ENCODE results near the gene CBFA2T3.

Gene CBFA2T3

GRCh38 chr16:88995746-88996535 lies 18.9 kb upstream of the CBFA2T3 start:
- ChIA-PET POLR2A (no interaction called here), CTCF (no interaction called here)
- Histone ChIP-seq H3K4me1 (ENCODE audit: control insufficient read depth, insufficient read depth, low read length) (no peaks in the 10 kb centered on the region), H3K9me3 (ENCODE audit: control insufficient read depth, insufficient read depth, low read depth, low read length) (no peaks in the 10 kb centered on the region), H3K27ac (ENCODE audit: extremely low read depth, low read depth, low read length) (no peak overlapping the region), H3K36me3 (ENCODE audit: control insufficient read depth in 2 of 2, insufficient read depth in 1 of 2, low read length in 2 of 2) (no peaks in the 10 kb centered on the region), H3K4me3 (ENCODE audit: low read depth, low read length) (no peak overlapping the region)
- no peak for TF ChIP-seq BCL11B (tag by site-specific recombination; IDR thresholded peaks at IDR 0.05; ENCODE audit: low read depth)
- no peak for TF ChIP-seq TRIM28 (IDR thresholded peaks at IDR 0.05; ENCODE audit: borderline replicate concordance, low read length)
- no peak for TF ChIP-seq ZNF529 (tag by site-specific recombination; IDR thresholded peaks at IDR 0.05; ENCODE audit: insufficient replicate concordance)
- no peak for TF ChIP-seq ZNF18 (tag by site-specific recombination; IDR thresholded peaks at IDR 0.05)
- TF ChIP-seq ZSCAN5A (tag by site-specific recombination; IDR thresholded peaks at IDR 0.05): no peak
- no peak for TF ChIP-seq SCRT1 (tag by site-specific recombination; IDR thresholded peaks at IDR 0.05; ENCODE audit: borderline replicate concordance)
- no peak for TF ChIP-seq ZNF555 (tag by site-specific recombination; conservative IDR thresholded peaks at IDR 0.05)
- no peak for TF ChIP-seq ZNF362 (tag by site-specific recombination; IDR thresholded peaks at IDR 0.05)
- no peak for TF ChIP-seq ZNF548 (tag by site-specific recombination; IDR thresholded peaks at IDR 0.05)
- TF ChIP-seq ZNF571 (tag by site-specific recombination; IDR thresholded peaks at IDR 0.05): no peak
- no peak for TF ChIP-seq ZNF830 (tag by site-specific recombination; IDR thresholded peaks at IDR 0.05; ENCODE audit: low read depth)
- no peak for TF ChIP-seq ZNF416 (tag by site-specific recombination; IDR thresholded peaks at IDR 0.05)
- TF ChIP-seq ZBTB8A (tag by site-specific recombination; IDR thresholded peaks at IDR 0.05): no peak

GRCh38 chr16:88995194-88995593 lies 18.2 kb upstream of the CBFA2T3 start:
- Histone ChIP-seq H3K27ac (ENCODE audit: extremely low read depth, low read depth, low read length) (no peak overlapping the region), H3K4me1 (ENCODE audit: control insufficient read depth, insufficient read depth, low read length) (no peaks in the 10 kb centered on the region), H3K36me3 (ENCODE audit: control insufficient read depth in 2 of 2, insufficient read depth in 1 of 2, low read length in 2 of 2) (no peaks in the 10 kb centered on the region), H3K9me3 (ENCODE audit: control insufficient read depth, insufficient read depth, low read depth, low read length) (no peaks in the 10 kb centered on the region), H3K4me3 (ENCODE audit: low read depth, low read length) (no peak overlapping the region)
- ChIA-PET POLR2A (no interaction called here), CTCF (no interaction called here)
- TF ChIP-seq ZBTB49 (tag by site-specific recombination; IDR thresholded peaks at IDR 0.05; ENCODE audit: low read depth): no peak
- no peak for TF ChIP-seq ZNF350 (tag by site-specific recombination; IDR thresholded peaks at IDR 0.05)
- no peak for TF ChIP-seq ZNF660 (tag by site-specific recombination; IDR thresholded peaks at IDR 0.05)

All from HEK293 (cell line).